HT1080 (cell line): ENCODE results near the gene TSPAN11. TPM values are rescaled to one million over a fixed set of nuclear protein-coding genes. Genes with fewer than 3 reads are reported as not detected.
"Not testable (repeated sequence)": the region's sequence is repeated elsewhere in the genome, so short reads cannot be mapped to it uniquely, and the experiment has no call there.

Experiments used
- DNase-seq: peaks from one replicate; pipeline ENCODE4 v3.0.0-alpha.2; 2015; ENCODE audit warnings: low read depth
- total RNA-seq: library from RNA; depleted of rRNA; stranded (reverse); fragments of >200 nt; shearing (Covaris generic); gene quantifications from 2 replicates; pipeline ENCODE4 v1.2.3, GENCODE V29; 2014

TSPAN11 gene
- total RNA-seq, 1 experiment from 2014 or later: not detected

DNA sequence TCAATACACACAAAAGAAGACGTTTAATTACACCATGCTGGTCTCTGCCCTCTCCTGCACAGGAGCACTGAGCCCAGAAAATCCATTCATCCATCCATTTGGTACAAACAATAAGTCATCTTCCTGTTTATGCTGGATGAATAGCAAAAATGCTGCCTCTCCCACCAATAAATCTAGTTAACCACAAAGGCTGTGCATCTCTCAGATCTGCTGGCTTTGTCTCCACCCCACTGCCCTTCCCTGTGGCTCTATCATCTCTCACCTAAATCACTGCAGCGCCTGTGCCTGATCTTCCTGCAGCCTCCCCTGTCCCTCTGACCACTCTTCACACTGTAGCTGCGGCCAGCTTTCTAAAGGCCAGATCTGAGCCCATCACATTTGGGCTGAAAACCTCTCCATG is 74.2 kb downstream of the TSPAN11 start:
- no peak for DNase-seq

GRCh38 chr12:31001581-31002360 is 75.2 kb downstream of the TSPAN11 start:
- DNase-seq: no peak

DNA sequence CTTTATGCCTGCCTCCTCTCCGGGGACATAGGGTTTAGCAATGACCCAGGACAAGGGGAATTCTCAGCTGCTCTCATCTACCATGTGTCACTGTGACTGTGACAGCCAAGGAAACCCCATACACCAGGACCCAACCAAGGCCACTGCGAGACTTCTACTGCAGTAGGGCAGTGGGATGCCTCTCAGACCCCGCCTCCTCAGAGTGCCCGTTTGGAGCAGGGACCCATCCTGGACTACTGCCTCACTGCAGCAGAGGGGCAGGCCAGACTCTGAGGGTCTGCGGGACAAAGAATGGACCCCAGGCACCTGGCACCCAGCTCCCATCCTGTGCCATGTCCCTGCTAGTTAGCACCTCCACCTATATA is 75.8 kb downstream of the TSPAN11 start:
- DNase-seq: no peak

GRCh38 chr12:31002999-31003398 is 76.5 kb downstream of the TSPAN11 start:
- no peak for DNase-seq

DNA sequence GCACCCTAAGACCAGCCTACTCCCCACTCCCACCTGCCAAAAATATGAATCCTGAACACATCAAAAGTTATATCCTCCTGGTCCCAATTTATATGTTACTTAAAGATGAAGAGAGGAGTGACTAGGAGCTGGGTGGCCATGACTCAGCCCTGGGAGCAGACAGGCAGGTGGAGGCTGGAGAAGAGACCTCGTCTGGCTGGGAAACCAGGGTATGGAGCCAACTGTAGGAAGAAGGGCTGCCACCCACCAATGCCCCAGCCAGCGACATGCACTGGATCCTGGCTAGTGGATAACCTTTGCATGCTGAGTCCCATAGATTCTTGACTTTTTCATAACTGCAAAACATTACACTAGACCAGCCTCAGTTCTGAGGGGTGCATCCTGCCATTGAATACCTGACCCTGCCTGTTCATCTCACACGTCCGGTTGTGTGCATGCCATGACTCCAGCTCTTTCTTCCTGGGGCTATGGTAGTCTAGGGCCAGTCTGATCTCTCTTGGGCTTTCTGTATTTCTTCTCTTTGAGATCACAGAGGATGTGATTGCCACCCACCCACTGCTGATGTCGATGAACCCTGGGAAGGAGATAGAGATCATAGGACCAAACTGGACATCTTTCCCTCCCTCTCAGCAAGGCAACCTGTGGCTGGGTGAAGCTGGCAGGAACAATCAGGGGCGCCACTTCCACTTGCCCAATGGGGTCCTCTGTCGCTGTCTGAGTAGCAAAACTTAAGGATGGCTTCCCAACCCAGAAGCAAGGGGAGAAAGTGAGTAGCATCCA is 77.5 kb downstream of the TSPAN11 start:
- no peak for DNase-seq

GRCh38 chr12:31004666-31005065 is 78.1 kb downstream of the TSPAN11 start:
- no peak for DNase-seq

DNA sequence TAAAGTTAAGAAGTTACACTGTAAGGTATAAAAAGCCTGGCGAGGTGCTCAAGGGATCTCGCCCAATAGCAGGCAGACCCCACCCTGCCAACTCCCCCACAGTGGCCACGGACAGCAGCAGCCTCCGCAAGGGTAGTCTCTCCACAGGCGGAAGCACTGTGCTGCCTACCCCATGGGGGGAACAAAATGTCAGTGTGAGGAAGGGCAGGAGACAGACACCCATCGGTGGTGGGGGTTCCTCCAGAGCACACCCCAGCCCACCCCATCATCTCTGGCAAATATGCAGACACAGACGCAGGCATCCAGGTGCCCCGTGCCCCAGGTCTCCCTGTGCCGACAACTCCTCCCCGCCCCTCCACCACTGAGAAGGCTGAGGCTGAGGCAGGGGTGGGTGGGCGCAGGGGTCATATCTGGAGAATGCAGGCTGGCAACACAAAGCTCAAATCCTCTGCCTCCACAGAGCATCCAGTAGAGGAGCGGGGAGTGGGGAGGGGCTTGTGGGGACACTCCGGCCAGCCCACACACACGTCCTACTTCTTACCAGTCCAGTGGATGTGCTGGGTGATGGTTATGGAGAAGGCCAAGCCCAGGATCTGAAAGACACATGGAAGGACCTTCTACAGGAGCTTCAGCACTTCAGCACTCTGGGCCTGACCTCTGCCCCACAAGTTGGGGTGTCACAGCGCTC is 78.9 kb downstream of the TSPAN11 start:
- no peak for DNase-seq

DNA sequence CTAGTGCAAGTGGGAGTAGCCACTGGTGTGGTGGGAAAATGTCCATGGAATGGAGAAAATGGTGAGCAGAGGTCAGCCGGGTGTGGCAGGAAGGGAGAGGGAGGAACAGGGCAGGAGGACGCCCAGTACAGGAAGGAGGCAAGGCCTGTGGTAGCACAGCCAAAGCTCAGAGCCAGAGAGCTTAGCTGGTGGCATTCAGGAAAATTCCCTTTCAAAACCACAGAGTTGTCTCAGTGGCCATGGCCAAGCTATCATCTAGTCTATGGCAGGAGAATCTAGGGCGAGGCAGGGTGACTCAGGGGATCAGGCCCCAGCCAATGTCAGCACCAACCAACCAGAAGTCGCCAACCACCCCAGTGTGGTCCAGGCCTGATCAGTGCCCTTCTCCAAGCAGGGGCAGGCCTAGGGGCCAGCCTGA is 79.4 kb downstream of the TSPAN11 start:
- peak; percentile 84 for DNase-seq

- DNase-seq: no peak
Measured at GRCh38 chr12:31006416-31007152, 80.0 kb downstream of the TSPAN11 start.

DNA sequence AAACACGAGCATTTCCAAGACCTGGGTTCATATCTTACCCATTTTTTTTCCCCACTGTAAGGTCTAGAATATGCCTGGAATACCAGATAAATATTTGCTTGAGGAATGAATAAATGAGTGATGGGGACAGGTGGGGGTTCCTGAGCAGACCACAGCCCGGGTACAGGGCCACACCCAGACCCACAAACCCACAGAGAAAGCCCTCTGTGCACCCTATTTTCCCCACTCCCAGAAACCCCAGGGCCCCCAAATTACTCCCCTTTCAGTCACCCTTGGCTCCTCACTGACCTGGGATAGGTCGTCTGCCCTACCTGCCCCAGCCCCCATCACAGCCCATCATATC is 80.6 kb downstream of the TSPAN11 start:
- no peak for DNase-seq

- no peak for DNase-seq
Measured at GRCh38 chr12:31007636-31008175, 81.2 kb downstream of the TSPAN11 start.

GRCh38 chr12:31008241-31008761 is 81.8 kb downstream of the TSPAN11 start:
- no peak for DNase-seq

DNA sequence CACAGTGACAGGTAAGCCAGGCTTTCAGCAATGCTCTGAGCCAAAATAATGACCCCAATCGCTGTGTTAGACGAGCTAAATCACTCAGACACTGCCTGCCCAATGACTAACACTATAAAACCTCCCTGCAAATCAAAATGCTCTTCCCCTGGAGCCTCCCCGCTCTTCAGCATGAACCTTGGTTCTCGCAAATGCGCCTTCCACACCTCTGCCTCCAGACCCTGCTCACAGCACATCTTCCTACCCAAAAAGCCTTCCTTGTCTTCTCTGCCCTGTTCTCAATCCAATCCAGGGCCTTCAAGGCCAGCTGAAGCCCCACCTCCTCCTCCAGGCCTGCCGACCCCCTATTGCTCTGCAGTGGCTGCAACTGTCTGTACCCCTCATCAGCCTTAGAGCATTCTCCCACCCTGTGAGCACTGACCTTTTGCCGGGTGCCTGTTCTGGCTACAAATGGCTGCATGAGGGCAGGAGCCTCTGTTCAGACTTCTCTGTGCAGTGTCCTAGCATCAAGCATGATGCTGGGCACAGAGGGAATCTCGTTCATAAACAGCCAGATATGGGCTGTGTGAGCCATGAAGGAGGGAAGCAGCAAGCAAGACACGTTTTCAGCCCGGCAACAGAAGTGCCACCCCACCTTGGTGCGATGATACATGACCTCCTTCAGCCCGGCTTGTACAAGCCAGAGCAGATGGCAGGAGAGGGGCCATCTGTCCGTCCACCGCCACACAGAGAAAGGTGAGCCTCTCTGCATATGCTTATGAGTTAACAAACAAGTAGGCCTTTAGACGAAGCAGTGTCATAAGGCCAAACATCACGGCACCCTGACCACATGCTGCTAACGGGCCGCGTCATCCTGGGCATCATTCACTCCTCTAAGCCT is 82.7 kb downstream of the TSPAN11 start:
- no peak for DNase-seq

- no peak for DNase-seq
Measured at GRCh38 chr12:31009976-31010375, 83.4 kb downstream of the TSPAN11 start.

- no peak for DNase-seq
Measured at GRCh38 chr12:31011336-31011735, 84.8 kb downstream of the TSPAN11 start.

DNA sequence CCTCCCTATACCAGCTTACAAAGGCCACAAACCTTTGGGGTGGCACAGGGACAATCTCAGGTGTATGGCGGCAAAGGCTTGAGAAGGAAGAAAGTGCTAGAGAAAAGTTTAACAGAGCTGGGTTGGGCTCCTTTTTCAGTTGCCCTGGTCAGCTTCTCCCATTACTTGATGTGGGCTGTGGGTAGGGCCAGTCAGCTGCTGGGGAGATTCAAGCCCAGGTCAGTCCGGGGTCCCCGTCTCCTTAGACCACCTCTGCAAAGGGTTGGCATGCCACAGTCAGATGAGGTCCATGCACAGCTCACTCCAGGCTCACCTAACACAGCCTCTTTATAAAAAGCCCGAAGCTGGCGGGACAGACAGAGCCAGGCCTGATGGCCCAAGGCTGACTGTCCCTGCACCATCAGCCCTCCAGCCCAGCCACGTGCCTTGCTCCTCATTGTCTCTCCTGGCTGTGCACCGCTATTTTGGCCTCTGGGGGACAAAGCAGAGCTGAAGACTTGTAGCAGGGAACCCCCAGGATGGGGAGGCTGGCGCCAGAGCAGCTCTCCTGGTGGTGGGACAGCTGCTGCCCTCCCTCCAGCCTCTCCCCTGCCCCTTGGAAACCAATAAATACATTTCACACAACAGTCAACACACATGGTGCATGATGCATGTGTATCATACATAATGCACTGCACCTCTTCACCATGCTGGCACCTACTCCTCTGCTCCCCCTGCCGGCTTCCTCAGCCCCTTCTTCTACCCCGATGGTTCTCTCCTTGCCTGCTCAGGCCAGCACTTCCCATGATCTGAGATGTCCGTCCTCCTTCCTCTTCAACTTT is 85.4 kb downstream of the TSPAN11 start:
- peak; percentile 37 for DNase-seq

DNA sequence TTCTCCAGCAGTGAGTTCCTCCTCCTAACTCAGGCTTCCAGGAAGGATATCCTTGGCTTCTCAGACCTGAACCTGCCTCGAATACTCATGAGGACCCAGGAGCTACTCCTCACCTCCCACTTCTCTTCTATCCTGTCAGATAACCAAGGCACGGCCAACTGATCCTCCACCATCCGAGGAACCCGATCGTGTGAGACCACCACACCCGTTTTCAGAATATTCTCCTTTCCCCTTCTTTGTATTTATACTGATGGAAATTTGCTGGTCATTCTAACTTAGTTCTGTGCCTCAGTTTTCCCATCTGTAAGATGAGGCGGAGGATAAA is 86.0 kb downstream of the TSPAN11 start:
- not testable (repeated sequence) for DNase-seq

DNA sequence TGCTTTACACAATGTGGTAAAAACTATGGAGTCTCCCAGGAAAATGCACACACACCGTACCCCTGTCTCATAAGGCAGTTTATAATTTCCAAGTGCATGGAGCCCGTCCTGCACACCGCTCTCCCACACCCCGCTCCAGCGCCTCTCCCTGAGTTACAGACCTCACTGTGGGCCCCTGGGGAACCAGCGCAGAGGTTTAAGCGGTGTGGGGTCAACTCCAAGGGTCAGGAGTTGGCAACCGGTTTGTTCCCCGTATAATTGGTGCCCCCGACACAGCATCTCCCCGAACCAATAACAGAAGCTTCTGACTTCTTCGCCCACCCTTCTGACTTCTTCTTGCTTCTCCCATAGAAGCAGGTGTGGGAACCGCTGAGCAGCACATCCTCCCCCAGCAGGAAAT is 88.7 kb downstream of the TSPAN11 start:
- no peak for DNase-seq

DNA sequence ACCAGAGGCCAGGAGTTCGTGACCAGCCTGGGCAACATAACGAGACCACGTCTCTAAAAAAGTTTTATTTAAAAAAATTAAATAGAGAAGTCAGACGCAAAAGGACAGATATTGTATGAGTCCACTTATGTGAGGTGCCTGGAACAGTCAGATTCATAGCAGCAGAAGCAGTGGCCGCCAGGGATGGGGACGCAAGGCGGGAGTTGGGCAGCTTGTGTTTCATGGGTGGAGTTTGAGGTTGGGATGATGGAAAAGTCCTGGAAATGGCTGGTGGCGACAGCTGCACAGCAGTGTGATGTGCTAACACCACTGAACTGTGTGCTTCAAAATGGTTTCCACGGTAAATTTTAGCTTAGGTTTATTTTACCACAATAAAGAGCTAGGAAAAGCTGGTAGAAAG is 89.5 kb downstream of the TSPAN11 start:
- DNase-seq: no peak
